GM18498 (cell line): Measurements from ENCODE around the gene CRYZL1.
"Not testable (repeated sequence)": the region's sequence is repeated elsewhere in the genome, so short reads cannot be mapped to it uniquely, and the experiment has no call there.

Experiments
- ATAC-seq: cut with Tn5 transposase; IDR thresholded peaks from one replicate; pipeline ENCODE4 v1.9.1; 2021; ENCODE audit warnings: mild to moderate bottlenecking, moderate library complexity; ENCODE audit not compliant: unreplicated experiment

The CRYZL1 gene

GRCh38 chr21:33640697-33641351, 717 bp downstream of the CRYZL1 start:
- no peak for ATAC-seq

- ATAC-seq, result no peak
Measured at GRCh38 chr21:33634254-33634653, 7.3 kb downstream of the CRYZL1 start.

GRCh38 chr21:33626151-33626550, 15.4 kb downstream of the CRYZL1 start:
- ATAC-seq, result not testable (repeated sequence)

DNA sequence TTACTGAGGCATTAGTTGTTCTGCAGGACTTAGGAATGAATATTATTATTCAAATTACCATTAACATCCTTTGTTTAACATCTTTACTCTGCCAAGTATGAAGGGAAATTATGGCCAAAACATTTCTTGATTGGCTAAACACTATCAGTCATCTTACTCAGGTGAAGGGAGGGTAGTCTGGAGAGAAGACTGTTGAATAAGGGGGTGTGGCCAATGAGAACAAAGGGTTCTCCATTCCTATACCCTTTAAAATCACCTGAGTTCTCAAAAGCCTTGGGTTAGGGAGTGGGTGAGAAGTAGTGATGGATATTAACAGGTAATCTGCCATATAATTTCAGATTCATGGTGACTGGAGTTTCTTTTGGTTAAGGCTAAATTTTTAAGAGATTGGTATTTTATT, 19.3 kb downstream of the CRYZL1 start:
- no peak for ATAC-seq

DNA sequence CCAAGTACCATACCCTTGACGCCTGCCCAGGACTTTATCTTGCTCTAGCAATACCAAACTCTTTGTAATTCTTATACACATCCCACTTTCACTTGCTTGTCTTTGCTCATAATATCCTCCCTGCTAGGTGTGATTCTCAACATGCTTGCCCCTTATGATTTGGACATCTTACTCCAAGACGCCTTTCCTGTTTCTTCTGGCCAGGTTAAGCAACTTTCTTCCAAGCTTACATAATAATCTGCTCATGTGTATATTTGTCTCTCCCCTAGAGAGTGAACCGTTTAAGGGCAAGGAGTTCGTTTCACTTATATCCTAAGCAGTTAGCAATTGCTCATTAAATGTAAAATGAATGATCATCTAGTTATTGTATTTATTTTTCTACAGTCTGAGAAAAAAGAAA, 21.8 kb downstream of the CRYZL1 start:
- no peak for ATAC-seq

DNA sequence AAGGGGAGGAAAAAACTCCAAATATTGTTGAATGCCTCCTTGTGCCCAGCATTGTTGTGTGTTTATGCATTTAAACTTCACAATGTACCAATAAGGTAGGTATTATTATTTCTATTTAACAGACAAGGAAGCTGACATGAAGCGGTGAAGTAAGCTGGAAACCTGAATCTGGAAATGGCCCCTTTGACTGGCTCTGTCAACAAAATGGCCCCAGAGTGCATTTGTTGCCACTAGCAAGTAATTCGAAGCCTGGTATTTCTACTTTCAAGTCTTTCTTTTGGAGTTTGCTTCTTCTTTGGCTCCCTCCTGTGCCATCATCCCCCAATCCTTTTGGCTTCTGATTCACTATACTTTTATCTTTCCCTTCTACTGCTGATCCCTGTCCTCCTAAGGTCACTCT, 23.1 kb downstream of the CRYZL1 start:
- ATAC-seq, result no peak

- not testable (repeated sequence) for ATAC-seq
Measured at GRCh38 chr21:33617565-33617964, 24.0 kb downstream of the CRYZL1 start.

DNA sequence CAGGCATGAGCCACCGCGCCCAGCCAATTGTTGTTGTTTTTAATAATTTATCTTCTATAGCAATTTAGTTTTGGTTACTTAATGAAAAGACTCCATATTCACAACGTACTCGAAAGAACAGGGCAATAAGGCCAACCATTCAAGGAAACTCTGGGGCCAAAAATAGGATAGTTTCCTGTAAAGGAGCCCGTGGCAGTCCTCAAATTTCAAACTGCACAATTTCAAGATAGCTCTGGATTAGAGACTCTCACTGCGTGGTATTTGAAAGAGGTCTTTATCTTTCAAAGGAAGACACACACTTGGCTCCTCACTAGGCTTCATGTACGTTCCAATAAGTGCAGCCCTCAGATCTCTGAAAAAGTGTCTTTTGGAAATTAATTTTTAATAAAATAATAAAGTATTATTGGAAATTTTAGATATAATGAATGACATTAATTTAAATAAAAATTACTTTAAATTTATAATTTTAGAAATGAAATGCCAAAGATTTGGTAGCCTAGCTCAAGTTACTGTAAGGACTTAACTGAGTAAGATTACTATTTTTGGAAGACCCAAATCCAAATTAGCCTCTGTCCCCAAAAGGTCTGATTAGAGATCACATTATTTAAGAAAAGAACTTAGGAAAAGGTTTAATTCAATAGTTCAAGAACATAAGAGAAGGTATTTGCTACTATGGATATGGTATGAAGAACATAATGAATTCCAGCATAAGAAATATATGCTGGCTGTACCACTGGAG, 30.4 kb downstream of the CRYZL1 start:
- ATAC-seq, result no peak

DNA sequence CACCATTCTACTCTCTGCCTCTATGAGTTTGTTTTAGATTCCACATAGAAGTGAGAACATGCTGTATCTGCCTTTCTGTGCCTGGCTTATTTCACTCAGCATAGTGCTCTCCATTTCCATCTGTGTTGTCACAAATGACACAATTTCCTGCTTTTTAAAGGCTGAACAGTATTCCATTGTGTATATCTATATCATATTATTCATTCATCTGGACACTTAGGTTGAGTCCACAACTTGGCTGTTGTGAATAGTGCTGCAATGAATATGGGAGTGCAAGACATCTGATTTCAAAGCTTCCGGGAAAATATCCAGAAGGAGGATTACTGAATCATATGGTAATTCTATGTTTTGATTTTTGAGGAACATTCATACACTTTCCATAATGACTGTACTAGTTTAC, 33.0 kb downstream of the CRYZL1 start:
- ATAC-seq, result no peak

GRCh38 chr21:33598051-33598450, 43.5 kb downstream of the CRYZL1 start:
- ATAC-seq, result no peak

DNA sequence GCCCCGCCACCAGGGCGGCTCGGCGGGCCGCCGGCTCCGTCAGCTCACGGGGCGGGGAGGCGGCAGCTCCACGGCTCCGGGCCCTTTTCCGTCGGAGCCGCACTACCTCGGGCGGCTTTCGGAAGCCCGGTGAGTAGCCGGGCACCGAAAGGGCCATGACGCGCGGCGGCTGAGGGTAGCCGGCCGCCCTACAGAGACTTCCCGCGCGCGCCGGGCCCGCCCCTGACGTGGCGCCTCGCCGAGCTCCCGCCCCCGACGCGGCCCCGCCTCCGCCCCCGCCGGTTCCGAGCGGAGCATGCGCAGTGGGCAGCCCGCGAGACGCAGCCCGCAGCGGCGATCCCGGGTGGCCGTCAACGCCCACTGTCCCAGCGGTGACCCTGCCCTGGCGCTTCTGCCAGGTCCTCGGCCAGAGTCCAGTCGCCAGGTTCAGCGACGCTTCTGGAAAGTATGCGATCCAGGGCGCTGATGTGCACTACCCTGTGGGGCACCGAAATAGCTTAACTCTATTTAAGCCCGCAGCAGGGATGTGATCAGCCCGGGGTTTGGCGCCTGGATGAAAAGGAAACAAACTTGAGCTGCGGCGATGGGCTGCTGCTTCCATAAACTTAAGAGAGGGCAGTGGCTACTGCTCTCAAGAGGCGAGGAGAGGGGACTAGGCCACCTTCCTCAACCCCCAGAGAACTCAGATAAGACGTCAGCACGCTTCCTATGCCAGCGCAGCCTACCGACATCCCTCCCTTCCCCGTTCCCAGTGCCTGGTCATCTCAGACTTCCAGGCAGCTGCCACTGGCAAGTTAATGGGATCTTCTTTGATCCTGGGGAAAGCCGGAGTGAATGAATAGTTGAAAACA, 52.8 kb downstream of the CRYZL1 start, which contains the start of gene DONSON:
DONSON (minus strand) TSS at position 200 of the 851 bp plus-strand sequence; CDS start at position 157, 43 bp downstream.
- peak; percentile 94 for ATAC-seq

DNA sequence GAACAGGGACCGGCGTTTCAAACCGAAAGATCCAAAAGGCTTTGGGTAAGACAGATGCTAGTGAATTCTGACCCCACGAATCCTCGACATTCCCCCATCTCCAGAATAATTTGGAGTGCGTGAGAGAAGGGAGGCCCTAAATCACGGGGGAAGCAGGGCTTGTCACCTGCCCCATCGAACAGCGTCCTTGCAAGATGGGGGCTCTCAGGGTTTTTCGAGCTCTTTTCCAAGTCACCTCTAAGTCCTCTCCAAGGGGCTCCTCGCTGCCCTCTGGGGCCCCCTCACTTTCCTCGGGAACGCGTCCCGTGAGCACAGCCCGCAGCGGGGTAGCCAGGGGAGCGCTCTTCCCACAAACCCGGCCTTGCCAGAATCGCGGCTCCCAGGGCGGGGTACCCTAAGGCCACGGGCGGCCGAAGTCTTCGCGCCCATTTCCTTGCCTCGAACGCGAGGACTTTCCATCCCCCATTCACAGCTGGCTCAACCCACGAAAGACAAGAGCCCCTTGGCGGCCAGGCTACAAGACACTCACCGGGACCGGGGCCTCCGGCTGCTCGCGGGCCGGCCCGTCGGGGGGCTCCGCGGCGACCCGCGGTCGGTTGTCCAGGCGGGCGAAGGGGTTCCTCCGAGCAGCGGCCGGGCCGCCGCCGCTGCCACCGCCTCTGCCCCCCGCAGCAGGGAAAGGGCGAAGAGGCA, 53.6 kb downstream of the CRYZL1 start:
- peak; percentile 60 for ATAC-seq

DNA sequence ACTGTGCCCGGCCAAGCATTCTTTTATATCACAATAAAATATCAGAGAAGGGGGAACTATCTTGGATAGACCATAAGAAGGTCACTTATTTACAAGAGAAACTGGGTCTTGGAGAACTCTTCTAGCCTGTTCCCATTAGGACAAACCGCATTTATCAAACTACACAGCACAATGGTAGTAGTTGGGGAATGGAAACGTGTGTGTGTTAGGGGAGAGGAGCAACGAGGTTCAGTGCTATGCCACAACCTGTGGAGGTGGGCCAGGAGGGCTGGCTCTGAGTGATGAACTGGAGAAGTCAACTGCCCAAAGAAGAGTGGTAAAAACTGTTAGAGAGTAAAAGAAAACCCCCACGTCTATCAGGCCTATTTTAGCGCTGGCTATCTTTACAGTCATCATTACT, 54.6 kb downstream of the CRYZL1 start:
- ATAC-seq, result no peak

DNA sequence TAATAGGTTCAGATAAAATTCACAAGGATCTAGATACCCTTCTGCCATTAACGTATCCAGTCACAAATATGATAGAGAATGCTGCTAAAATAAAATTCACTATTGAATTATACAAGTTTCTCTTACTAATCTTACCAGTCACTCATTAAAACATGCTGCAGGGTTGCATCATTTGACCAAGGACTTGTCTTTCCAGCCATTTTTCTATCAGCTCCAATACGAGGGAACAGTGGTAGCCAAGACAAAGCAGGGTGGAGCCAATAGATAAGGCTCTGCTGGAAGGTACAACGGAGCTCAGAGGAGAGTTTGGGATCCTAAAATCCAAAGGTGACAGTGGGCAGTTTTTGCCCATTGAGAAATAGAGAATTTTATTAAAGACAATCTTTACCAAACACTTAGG, 57.1 kb downstream of the CRYZL1 start:
- ATAC-seq, result no peak

- ATAC-seq, result no peak
Measured at GRCh38 chr21:33578959-33579542, 62.5 kb downstream of the CRYZL1 start.

GRCh38 chr21:33578214-33578613, 63.3 kb downstream of the CRYZL1 start:
- ATAC-seq, result no peak

DNA sequence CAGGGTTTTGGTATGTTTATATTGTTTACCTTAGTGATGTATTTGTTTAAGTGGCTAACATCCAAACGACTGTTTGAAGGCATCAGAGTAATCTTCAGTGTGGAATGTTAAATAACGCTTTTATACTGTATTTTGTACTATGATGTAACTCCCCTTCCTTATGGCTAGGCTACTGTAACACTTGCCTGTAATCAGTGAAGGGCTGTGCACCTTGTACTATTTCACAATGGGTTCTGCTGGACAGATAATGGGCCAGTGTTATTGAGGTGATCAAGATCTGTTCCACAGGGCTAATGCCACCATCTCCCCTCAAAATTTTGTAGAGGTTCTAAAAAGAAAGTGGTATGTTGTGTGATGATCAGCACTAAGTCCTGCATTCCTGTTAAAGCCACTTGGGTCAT, 64.8 kb downstream of the CRYZL1 start:
- not testable (repeated sequence) for ATAC-seq

DNA sequence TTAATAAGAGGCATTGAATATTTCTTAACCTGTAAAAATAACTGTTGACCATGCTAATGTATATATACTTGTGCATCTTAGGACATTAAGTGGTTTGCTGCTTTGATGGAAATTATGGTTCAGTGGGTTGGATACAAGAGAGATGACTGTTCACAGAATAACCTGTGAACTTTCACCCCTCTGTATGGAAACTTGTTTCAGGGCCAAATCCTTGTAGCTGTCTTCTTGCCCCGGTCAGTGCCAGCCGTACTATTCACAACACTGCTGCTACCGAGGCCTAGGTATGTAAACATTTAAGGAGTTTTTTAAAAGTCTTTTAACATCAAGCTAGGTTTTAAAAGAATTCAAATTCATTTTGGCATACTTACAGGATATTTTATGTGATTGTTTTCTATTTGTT, 69.2 kb downstream of the CRYZL1 start:
- ATAC-seq, result no peak

GRCh38 chr21:33569991-33570390, 71.5 kb downstream of the CRYZL1 start:
- no peak for ATAC-seq

DNA sequence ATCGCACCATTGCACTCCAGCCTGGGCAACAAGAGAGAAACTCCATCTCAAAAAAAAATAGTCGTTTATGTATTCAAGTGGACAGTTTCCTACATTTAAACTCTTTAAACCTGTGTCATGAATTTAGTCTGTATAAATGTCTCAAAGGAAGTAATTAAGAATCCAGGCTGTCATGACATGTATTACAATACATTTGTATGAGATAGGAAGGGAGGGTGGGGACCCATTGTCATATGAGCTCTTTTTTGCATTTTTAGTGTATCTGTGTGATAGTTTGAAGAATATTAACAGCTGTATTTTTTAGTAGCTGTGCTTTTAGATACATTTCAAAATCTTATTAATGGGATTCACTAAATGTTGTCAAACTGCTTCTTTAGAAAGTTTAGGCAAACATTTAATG, 73.1 kb downstream of the CRYZL1 start:
- ATAC-seq, result no peak

- no peak for ATAC-seq
Measured at GRCh38 chr21:33567914-33568313, 73.6 kb downstream of the CRYZL1 start.
